Tibial artery (tissue), 4 donors: ENCODE data around the gene SLC35E1.
A peak's percentile ranks its signal among the peaks of the same experiment; 100 is the strongest.

Experiments
- DNase-seq, 2 donors: peaks; one replicate each; pipeline ENCODE4 v3.0.0-alpha.2; 2019
- H3K27ac ChIP-seq, 2 donors: fragments of 200-600 bp; sonication (generic) in 1 of 2; 1 replicate in 1 of 2; 2 replicates in 1 of 2; pipeline ENCODE4 v1.5.1; 2018 to 2019; ENCODE audit warnings: mild to moderate bottlenecking in 1 of 2
- H3K27me3 ChIP-seq, 2 donors: fragments of 200-600 bp; sonication (generic) in 1 of 2; one replicate each; pipeline versions ENCODE4 v1.5.1 to v1.6.0; 2016 to 2019
- H3K36me3 ChIP-seq, 3 donors: fragments of 200-600 bp; sonication (generic) in 2 of 3; one replicate each; pipeline ENCODE4 v1.5.1; 2016 to 2019; ENCODE audit warnings: mild to moderate bottlenecking in 2 of 3
- H3K4me1 ChIP-seq, 4 donors: fragments of 200-600 bp; sonication (generic) in 2 of 4; 1 replicate in 3 of 4; 2 replicates in 1 of 4; pipeline ENCODE4 v1.5.1; 2016 to 2019
- H3K4me3 ChIP-seq, 2 donors: fragments of 200-600 bp; sonication (generic) in 1 of 2; 1 replicate in 1 of 2; 2 replicates in 1 of 2; pipeline ENCODE4 v1.5.1; 2018 to 2019; ENCODE audit warnings: mild to moderate bottlenecking in 2 of 2
- H3K9me3 ChIP-seq, 3 donors: fragments of 200-600 bp; sonication (generic) in 1 of 3; one replicate each; pipeline ENCODE4 v1.5.1; 2016 to 2019
- intact Hi-C: fragments of 100-400 bp; cut with DNase I; formaldehyde crosslinking; loops from one replicate; pipeline ENCODE4 v1.15.0; 2023; ENCODE audit warnings: low total_unique reads
- TF ChIP-seq, protein P1 (sequence below), 2 experiments: fragments of 200-600 bp in 1 of 2; fragments of 450-650 bp in 1 of 2; IDR thresholded peaks; one replicate each; pipeline ENCODE4 v1.5.1; 2017 to 2019; ENCODE audit warnings: antibody characterized with exemption in 2 of 2, mild to moderate bottlenecking in 1 of 2, moderate library complexity in 1 of 2

The SLC35E1 gene

DNA sequence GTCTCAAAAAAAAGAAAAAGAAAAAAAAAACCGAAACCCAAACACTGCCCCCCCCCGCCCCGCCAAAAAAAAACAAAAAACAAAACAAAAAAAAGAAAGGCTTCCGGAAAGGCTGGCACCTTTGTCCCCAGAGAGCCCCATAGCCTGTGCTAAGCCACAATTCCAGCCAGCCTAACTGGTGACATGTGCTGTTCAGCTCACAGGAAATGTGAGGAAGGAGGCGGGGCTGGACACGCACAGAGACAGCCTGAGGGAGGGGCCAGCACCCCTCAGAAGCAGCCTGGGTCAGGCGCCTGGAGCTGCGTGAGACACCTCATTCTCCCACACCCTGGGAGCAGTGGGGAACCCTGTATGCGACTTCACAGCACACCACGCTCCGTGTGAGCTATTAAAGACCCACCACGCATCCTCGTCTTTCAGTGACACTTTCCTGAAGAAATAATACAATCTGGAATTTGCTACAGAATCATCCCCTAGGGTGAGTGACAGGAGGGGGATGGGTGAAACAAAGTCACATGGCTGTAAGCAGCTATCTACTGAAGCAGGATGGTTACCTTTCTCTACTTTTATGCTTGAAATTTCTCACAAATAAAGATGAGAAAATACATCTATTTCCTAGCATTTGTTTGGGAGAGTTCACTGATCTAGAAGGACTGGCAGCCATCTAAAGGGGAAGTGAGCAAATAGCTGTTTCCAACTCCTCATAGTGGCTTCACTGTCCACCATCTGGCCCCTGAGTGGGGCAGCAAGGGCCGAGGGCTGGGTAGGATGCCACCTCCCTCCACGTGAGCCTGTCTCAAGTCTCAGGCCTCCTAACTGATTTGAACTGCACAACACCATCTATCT, 12.3 kb upstream of the SLC35E1 start:
- TF ChIP-seq, protein P1, sequence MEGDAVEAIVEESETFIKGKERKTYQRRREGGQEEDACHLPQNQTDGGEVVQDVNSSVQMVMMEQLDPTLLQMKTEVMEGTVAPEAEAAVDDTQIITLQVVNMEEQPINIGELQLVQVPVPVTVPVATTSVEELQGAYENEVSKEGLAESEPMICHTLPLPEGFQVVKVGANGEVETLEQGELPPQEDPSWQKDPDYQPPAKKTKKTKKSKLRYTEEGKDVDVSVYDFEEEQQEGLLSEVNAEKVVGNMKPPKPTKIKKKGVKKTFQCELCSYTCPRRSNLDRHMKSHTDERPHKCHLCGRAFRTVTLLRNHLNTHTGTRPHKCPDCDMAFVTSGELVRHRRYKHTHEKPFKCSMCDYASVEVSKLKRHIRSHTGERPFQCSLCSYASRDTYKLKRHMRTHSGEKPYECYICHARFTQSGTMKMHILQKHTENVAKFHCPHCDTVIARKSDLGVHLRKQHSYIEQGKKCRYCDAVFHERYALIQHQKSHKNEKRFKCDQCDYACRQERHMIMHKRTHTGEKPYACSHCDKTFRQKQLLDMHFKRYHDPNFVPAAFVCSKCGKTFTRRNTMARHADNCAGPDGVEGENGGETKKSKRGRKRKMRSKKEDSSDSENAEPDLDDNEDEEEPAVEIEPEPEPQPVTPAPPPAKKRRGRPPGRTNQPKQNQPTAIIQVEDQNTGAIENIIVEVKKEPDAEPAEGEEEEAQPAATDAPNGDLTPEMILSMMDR (IDR thresholded peaks at IDR 0.05), result no peak
- Histone ChIP-seq H3K27ac (peak overlapping the region; percentile 51 to 58), H3K36me3 (no peaks in the 10 kb centered on the region), H3K4me1 (peaks cover 14 to 86% (median 57%) of the 10 kb centered on the region in 4 donors), H3K4me3 (peak overlapping the region in 1 of 2 donors; percentile 10), H3K27me3 (no peaks in the 10 kb centered on the region), H3K9me3 (no peaks in the 10 kb centered on the region)
- intact Hi-C loops, result no loop called here
- DNase-seq, result peak; percentile 87 to 89

GRCh38 chr19:16582486-16583261, 10.5 kb upstream of the SLC35E1 start:
- TF ChIP-seq, protein P1 (IDR thresholded peaks at IDR 0.05), result no peak
- Histone ChIP-seq H3K27me3 (no peaks in the 10 kb centered on the region), H3K4me1 (peaks cover 8 to 69% (median 40%) of the 10 kb centered on the region in 4 donors), H3K4me3 (no peak overlapping the region), H3K9me3 (no peaks in the 10 kb centered on the region), H3K27ac (no peak overlapping the region), H3K36me3 (peaks cover 2 to 16% (median 10%) of the 10 kb centered on the region in 3 donors)
- DNase-seq, result no peak
- intact Hi-C loops, result no loop called here

- Histone ChIP-seq H3K36me3 (peaks cover 9 to 23% (median 17%) of the 10 kb centered on the region in 3 donors), H3K4me3 (no peak overlapping the region), H3K27me3 (no peaks in the 10 kb centered on the region), H3K9me3 (no peaks in the 10 kb centered on the region), H3K27ac (no peak overlapping the region), H3K4me1 (peaks cover 8 to 62% (median 33%) of the 10 kb centered on the region in 4 donors)
- TF ChIP-seq, protein P1 (IDR thresholded peaks at IDR 0.05), result no peak
- intact Hi-C loops, result no loop called here
- DNase-seq, result no peak
Observed at GRCh38 chr19:16581971-16582343, 9.7 kb upstream of the SLC35E1 start.

DNA sequence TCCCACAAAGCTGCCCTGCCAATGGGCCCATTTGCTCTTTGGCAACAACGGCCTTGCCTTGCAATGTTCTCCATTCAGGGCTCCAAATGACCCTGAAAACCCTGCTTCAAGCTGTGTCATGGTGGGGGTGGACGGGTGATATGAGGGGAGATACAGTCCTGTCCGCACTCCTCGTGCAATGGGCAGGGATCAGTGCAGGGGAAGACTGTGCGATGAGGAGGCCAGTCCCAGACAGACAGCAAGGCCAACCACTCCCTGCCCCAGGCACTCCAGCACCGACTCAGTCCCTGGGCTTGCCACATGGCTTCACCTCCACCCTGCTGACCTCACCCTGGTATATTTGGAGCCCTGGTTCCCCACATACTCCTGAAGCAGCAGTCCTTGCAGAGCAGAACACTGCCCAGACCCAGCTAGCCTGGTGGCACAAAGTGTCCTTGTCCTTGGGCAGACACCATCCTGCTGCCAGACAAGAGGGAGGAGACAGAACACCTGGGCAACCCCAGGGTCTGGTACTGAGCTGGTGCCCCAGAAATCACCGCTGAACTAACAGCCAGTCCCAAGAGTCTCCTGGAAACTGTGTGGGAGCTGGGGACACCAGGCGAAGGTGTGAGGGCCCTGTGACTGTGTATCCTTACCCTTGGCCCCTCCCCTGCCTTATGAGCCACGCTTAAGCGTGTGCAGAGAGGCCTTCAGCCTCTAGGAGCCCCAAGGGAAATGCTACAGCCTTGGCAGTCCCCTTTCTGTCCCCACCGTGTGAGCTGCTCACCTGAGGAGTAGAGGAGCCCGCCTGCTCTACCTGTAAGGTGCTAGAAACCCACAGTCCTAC, 9.1 kb upstream of the SLC35E1 start:
- H3K27me3 ChIP-seq, result no peaks in the 10 kb centered on the region
- H3K4me1 ChIP-seq, result peaks cover 8 to 56% (median 29%) of the 10 kb centered on the region in 4 donors
- H3K27ac ChIP-seq, result no peak overlapping the region

GRCh38 chr19:16579381-16579780, 7.2 kb upstream of the SLC35E1 start:
- intact Hi-C loops, result no loop called here

More for the DNA sequence above, 9.1 kb upstream of the SLC35E1 start:
- Histone ChIP-seq H3K9me3 (no peaks in the 10 kb centered on the region), H3K36me3 (peaks cover 15 to 29% (median 23%) of the 10 kb centered on the region in 3 donors), H3K4me3 (no peak overlapping the region)
- TF ChIP-seq, protein P1 (IDR thresholded peaks at IDR 0.05), result no peak
- intact Hi-C loops, result no loop called here
- no peak for DNase-seq

More at GRCh38 chr19:16579381-16579780, 7.2 kb upstream of the SLC35E1 start:
- no peak for DNase-seq
- Histone ChIP-seq H3K36me3 (peaks cover 24 to 41% (median 37%) of the 10 kb centered on the region in 3 donors), H3K4me1 (peaks cover 7 to 42% (median 24%) of the 10 kb centered on the region in 4 donors), H3K27me3 (no peaks in the 10 kb centered on the region), H3K9me3 (no peaks in the 10 kb centered on the region), H3K27ac (no peak overlapping the region), H3K4me3 (no peak overlapping the region)
- TF ChIP-seq, protein P1 (IDR thresholded peaks at IDR 0.05), result no peak
